Activated naive CD8-positive, alpha-beta T cell treated with anti-CD3 and anti-CD28 coated beads, Interleukin-2, amount 50 U/mL, for 24 hours (primary cell): Measurements from ENCODE around the gene HERC3.

Experiments
- ATAC-seq: fragments of 150-1000 bp; cut with Tn5 transposase; one replicate; pipeline ENCODE4 v1.10.0; 2021
- DNase-seq: peaks from one replicate; pipeline ENCODE4 v3.0.0; 2021
- H3K27ac Mint-ChIP-seq: one replicate; pipeline ENCODE4 v1.8.0; 2021; ENCODE audit warnings: mild to moderate bottlenecking, mixed read lengths
- H3K27me3 Mint-ChIP-seq: one replicate; pipeline ENCODE4 v1.8.0; 2021; ENCODE audit warnings: mixed read lengths
- H3K36me3 Mint-ChIP-seq: one replicate; pipeline ENCODE4 v1.8.0; 2021; ENCODE audit warnings: low read depth, mixed read lengths
- H3K4me1 Mint-ChIP-seq: one replicate; pipeline ENCODE4 v1.8.0; 2021; ENCODE audit warnings: mixed read lengths
- H3K4me3 Mint-ChIP-seq: one replicate; pipeline ENCODE4 v1.8.0; 2021; ENCODE audit warnings: mild to moderate bottlenecking, moderate library complexity, mixed read lengths
- H3K9me3 Mint-ChIP-seq: one replicate; pipeline ENCODE4 v1.8.0; 2021; ENCODE audit warnings: mixed read lengths

Gene HERC3

DNA sequence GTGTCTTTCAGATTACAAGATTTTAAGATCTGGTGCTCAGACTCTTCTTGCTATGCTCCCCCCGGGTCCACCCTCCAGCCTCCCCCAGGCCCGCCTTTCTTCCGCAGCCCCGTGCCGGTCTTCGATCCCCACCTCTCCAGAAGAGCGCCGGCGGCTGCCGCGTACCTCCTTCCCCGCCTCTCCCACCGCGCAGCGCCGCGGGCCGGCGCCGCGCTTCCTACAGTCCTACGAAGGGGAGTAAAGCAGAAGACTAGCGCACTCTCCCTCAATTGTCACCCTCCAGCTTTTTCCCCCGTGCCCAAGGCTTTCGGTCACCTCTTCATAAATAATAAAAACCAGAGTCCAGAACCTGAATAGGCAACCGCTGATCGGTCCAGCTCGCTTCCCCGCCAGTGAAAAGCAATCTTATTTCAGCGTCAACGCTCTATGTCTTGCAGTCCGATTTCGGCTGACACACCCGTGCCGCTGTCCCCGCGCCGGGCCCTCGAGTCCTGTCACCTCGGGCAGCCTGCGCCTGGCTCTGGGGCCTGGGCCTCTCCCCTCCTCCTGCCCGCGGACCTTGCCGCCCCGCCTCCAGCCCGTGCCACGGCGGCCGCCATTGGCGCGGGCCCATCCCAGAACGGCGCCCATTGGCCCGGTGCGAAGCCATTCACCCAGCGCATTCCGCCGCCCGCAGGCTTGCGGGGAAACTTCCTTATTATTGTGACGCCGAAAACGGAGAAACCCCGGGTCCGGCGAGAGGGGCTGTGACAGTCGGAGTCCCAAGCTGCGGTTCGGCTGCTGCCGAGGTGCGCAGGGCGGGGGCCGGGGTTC lies at the start of gene HERC3:
Gene HERC3, plus strand, starts transcription at position 694 of the 813 bp plus-strand sequence. CDS start 13,344 bp downstream, outside the sequence.
- Mint-ChIP-seq H3K9me3 (no peaks in the 10 kb centered on the region), H3K27me3 (no peaks in the 10 kb centered on the region), H3K4me3 (peak within 1 kb of the TSS; percentile 87), H3K36me3 (peaks cover 2% of the 10 kb centered on the region), H3K27ac (peak within 1 kb of the TSS; percentile 88), H3K4me1 (peaks cover 46% of the 10 kb centered on the region)
- ATAC-seq (peak; percentile 95), DNase-seq (peak; percentile 89)

DNA sequence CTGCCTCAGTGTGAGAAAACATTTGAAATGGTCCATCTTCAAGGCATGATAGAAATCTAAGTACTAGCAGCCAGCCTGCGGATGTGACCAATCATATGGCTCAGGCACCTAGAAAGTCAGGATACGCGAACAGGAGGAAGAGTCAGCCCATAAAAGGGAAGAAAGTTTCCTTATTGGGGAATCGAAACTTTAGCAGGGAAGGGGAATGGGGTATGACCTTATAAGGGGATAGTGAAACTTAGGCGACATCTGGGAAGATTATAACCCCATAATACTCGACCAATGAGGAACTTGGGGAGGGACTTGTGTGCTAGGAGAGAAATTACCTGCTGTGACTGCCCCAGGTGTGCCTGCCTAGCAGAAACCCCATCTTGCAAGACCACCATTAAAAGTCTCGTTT lies 42.5 kb upstream of the HERC3 start:
- no peaks in the 10 kb centered on the region for H3K9me3 Mint-ChIP-seq
- ATAC-seq: no peak

DNA sequence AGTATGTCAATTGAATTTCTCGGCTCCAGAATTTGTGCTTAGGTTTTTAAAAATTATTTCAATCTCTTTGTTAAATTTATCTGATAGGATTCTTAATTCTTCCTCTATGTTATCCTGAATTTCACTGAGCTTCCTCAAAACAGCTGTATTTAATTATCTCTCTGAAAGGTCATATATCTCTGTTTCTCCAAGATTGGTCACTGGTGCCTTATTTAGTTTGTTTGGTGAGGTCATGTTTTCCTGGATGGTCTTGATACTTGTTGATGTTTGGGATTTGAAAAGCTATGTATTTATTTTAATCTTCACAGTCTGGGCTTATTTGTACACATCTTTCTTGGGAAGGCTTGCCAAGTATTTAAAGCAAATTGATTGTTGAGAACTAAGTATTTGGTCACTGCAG lies 24.7 kb upstream of the HERC3 start:
- DNase-seq (no peak), ATAC-seq (no peak)
- Mint-ChIP-seq H3K4me3 (no peak overlapping the region), H3K27ac (no peak overlapping the region), H3K36me3 (no peaks in the 10 kb centered on the region), H3K4me1 (no peaks in the 10 kb centered on the region), H3K9me3 (no peaks in the 10 kb centered on the region), H3K27me3 (peaks cover 5% of the 10 kb centered on the region)

More for the DNA sequence above, 42.5 kb upstream of the HERC3 start:
- DNase-seq: no peak
- Mint-ChIP-seq H3K4me3 (no peak overlapping the region), H3K36me3 (no peaks in the 10 kb centered on the region), H3K4me1 (no peaks in the 10 kb centered on the region), H3K27ac (no peak overlapping the region), H3K27me3 (no peaks in the 10 kb centered on the region)

DNA sequence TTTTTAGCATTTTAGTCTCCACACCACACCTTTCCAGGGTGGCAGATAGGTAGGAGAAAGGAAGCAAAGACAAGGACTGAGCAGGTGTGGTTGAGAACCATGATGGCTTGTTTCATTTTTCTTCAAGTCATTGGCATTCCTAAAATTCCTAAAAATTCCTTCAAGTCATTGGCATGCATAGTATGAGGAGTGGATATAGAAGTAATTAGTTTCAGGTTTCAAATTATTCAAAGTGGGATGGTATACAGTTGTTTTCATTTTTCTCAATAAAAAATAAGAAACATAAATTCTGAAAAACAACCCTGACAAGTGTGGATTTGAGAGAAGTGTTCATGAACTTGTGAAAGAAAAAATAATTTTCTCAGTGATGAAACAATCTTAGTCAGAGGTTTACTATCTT lies 22.3 kb upstream of the HERC3 start:
- Mint-ChIP-seq H3K4me3 (no peak overlapping the region), H3K36me3 (no peaks in the 10 kb centered on the region), H3K4me1 (no peaks in the 10 kb centered on the region), H3K9me3 (no peaks in the 10 kb centered on the region), H3K27me3 (peaks cover 5% of the 10 kb centered on the region), H3K27ac (no peak overlapping the region)
- no peak for ATAC-seq
- no peak for DNase-seq

DNA sequence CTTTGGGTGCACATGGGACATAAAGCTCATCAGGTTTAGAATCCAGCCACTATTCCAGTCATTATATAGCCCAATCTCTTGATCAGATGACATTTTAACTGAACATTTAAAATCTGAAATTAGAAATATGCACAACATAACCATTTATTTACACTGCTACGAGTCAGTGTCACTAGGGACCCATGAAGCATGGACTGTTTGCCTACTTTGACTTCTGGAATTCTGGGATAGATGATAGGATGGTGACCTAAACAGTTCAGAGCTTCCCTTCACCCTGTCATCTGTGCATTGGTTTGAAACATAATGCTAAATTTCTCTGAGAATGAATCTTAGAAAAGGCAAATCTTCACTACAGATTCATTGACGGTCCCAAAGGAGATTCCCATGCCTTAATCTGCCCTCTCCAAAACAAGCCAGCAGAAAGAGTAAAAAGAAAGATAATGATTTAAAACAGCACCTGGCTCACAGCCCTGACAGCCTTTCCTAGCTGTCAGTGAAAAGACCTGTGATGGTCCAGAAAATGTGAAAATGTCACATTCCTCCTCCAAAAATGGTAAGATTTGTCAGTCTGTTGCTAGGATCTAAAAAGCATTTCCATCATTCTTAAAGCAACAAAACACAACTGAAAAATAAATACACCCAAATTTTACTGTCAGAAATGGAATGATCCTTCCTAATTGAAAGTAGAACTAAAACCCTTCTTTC lies 18.9 kb upstream of the HERC3 start:
- no peak for DNase-seq

DNA sequence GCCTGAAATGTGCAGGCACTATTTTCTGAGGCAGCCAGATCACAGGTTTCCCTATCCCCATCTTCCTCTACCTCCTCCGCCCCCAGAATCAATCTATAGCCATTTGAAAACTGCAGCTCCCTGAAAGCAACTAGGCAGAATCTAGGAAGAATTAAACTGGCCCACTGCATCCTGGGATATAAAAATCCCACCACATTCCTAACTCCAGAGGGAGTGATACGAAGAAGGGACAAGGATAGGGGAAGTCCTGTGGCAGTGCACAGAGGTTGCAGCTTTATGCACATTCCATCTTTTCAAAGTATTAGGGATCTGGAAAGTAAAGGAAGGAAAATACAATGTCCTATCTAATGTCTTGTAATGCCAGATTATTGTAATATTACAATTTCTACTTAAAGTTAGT lies 18.3 kb upstream of the HERC3 start:
- Mint-ChIP-seq H3K4me3 (no peak overlapping the region), H3K36me3 (no peaks in the 10 kb centered on the region), H3K4me1 (no peaks in the 10 kb centered on the region), H3K9me3 (no peaks in the 10 kb centered on the region), H3K27ac (no peak overlapping the region), H3K27me3 (peaks cover 3% of the 10 kb centered on the region)
- DNase-seq (no peak), ATAC-seq (no peak)

More for the DNA sequence above, 18.9 kb upstream of the HERC3 start:
- Mint-ChIP-seq H3K4me3 (no peak overlapping the region), H3K27me3 (peaks cover 3% of the 10 kb centered on the region), H3K4me1 (no peaks in the 10 kb centered on the region), H3K36me3 (no peaks in the 10 kb centered on the region), H3K27ac (no peak overlapping the region), H3K9me3 (no peaks in the 10 kb centered on the region)
- ATAC-seq: no peak

DNA sequence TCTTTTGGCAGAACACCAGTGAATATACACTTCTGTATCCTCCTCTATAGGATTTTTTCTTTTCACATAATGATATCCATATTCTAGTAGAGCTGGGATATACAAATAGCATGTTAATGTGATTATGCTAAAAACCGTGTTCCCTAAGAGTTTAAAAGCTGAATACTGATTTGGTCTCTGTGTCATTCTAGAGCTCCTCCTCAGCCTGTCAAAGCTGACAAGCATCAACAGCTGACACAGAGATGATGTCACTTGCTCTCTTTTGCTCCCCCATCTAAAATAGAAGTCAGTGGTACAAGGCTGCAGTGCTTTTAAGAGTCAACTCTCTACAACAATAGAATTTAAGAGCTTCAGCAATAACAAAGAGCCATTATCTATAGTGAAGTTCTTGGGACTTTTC lies 17.1 kb upstream of the HERC3 start:
- H3K27ac Mint-ChIP-seq: no peak overlapping the region
- no peaks in the 10 kb centered on the region for H3K9me3 Mint-ChIP-seq

DNA sequence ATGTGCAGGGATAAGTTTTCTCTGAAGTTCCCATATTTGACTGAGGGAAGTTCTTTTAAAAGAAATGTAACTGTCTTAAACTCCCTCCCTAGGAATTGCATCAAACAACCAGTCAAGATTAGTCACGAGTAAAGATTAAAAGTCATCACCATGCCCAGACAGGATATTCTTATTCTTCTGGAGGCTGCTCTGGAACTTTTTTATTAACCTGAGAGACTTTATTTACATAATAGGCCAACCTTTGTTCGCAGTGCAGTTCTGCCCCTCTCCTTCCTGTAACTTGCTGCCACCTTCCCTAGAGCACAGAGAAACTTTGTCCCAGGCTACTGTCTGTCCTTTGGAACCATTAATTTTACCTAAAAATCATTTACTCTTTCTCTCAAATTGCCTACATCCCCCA lies 9.8 kb upstream of the HERC3 start:
- Mint-ChIP-seq H3K9me3 (no peaks in the 10 kb centered on the region), H3K4me1 (no peaks in the 10 kb centered on the region), H3K36me3 (no peaks in the 10 kb centered on the region), H3K27ac (no peak overlapping the region), H3K27me3 (no peaks in the 10 kb centered on the region), H3K4me3 (no peak overlapping the region)
- no peak for ATAC-seq
- DNase-seq: no peak

More for the DNA sequence above, 17.1 kb upstream of the HERC3 start:
- Mint-ChIP-seq H3K4me3 (no peak overlapping the region), H3K36me3 (no peaks in the 10 kb centered on the region), H3K27me3 (no peaks in the 10 kb centered on the region), H3K4me1 (no peaks in the 10 kb centered on the region)
- no peak for ATAC-seq
- no peak for DNase-seq

DNA sequence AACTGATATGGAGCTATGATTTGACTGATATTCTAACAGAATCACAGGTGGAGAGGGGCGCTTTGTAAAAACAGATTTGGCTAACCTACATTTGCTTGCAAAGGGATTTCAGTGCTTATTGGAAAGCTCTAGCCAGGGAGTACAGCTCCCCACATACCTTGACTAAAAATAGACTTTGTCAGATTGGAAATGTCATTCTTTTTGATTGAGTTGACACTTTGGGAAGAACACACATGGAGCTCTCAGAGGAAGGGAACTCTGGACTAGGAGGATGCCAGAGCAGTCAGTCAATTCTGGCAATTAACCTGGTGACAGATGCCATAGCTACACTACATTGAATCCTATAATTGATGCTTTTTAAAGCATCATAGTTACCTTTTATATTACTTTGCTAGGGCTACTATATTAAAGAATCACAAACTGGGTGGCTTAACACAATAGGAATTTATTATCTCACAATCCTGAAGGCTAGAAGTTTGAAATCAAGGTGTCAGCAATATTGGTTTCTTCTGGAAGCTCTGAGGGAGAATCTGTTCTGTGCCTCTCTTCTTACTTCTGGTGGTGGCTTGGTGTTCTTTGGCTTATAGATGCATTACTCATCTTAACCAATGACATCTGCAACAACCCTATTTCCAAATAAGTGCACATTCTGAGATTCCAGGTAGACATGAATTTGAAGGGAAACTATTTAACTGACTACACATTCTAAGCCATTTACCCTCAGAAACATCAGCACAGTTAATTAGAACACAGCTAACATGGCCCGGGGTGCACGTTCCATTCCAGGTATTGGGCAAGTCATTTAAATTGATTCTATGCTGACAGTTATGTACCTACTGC lies 8.4 kb upstream of the HERC3 start:
- Mint-ChIP-seq H3K4me1 (no peaks in the 10 kb centered on the region), H3K9me3 (no peaks in the 10 kb centered on the region), H3K27ac (no peak overlapping the region), H3K36me3 (no peaks in the 10 kb centered on the region), H3K4me3 (no peak overlapping the region), H3K27me3 (no peaks in the 10 kb centered on the region)
- no peak for DNase-seq
- peak; percentile 10 for ATAC-seq

DNA sequence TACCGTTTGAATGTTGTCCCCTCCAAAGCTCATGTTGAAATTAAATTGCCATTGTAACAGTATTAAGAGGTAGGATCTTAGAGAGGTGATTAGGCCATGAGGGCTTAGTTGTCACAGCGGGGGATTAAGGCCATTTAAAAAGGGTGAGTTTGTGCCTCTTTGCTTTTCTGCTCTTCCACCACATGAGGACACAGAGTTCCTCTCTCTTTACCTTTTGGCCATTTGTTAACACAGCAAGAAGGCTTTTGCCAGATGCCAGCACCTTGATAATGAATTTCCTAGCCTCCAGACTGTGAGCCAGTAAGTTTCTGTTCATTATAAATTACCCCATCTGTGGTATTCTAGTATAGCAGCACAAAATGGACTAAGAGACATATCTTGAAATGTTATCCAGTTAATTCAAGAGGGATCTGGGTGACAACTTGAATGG lies 7.8 kb upstream of the HERC3 start:
- DNase-seq: no peak
- Mint-ChIP-seq H3K27ac (no peak overlapping the region), H3K27me3 (no peaks in the 10 kb centered on the region), H3K36me3 (no peaks in the 10 kb centered on the region), H3K4me1 (no peaks in the 10 kb centered on the region), H3K4me3 (no peak overlapping the region), H3K9me3 (no peaks in the 10 kb centered on the region)
- no peak for ATAC-seq

DNA sequence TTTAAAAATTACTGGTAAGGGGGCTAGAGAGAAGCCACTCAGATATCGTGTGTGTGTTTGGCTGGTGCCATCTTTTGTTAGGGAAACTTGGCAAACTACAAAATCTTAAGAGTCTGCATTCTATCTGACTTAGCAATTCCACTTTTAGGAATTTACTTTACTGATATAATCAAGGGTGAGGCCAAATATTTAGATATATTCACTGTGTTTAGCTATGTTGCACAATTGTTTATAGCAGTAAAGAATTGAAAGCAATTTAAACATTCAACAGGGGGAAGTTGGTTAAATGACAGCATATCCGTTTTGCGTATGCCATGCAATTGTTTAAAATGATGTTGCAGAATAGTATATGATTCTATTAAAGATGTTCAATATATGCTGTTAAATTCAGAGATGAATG lies 6.4 kb upstream of the HERC3 start:
- H3K36me3 Mint-ChIP-seq: no peaks in the 10 kb centered on the region
- DNase-seq: no peak
- no peak for ATAC-seq
- H3K9me3 Mint-ChIP-seq: no peaks in the 10 kb centered on the region
- no peaks in the 10 kb centered on the region for H3K4me1 Mint-ChIP-seq
- H3K27me3 Mint-ChIP-seq: no peaks in the 10 kb centered on the region
- H3K4me3 Mint-ChIP-seq: no peak overlapping the region
- no peak overlapping the region for H3K27ac Mint-ChIP-seq

DNA sequence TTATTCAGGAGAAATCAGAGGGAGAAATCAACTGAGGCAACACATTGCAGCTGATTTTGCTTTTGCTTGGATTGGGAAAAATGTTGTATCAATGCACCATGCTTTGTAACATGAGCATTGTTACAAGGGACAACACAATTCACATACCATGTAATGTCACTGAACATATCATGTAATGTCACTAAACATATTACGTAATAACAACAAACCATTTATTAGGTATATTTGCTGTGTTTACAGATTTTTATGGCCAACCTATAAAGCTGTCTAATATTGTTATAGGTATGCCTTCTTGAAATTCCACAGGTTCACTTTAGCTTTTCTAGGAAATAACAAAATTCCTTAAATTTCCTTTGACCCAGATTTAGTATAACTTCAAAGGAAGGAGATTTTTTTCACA lies 5.0 kb upstream of the HERC3 start:
- ATAC-seq: no peak
- Mint-ChIP-seq H3K27ac (no peak overlapping the region), H3K36me3 (no peaks in the 10 kb centered on the region), H3K27me3 (no peaks in the 10 kb centered on the region), H3K9me3 (no peaks in the 10 kb centered on the region), H3K4me1 (peaks cover 11% of the 10 kb centered on the region), H3K4me3 (no peak overlapping the region)
- no peak for DNase-seq

DNA sequence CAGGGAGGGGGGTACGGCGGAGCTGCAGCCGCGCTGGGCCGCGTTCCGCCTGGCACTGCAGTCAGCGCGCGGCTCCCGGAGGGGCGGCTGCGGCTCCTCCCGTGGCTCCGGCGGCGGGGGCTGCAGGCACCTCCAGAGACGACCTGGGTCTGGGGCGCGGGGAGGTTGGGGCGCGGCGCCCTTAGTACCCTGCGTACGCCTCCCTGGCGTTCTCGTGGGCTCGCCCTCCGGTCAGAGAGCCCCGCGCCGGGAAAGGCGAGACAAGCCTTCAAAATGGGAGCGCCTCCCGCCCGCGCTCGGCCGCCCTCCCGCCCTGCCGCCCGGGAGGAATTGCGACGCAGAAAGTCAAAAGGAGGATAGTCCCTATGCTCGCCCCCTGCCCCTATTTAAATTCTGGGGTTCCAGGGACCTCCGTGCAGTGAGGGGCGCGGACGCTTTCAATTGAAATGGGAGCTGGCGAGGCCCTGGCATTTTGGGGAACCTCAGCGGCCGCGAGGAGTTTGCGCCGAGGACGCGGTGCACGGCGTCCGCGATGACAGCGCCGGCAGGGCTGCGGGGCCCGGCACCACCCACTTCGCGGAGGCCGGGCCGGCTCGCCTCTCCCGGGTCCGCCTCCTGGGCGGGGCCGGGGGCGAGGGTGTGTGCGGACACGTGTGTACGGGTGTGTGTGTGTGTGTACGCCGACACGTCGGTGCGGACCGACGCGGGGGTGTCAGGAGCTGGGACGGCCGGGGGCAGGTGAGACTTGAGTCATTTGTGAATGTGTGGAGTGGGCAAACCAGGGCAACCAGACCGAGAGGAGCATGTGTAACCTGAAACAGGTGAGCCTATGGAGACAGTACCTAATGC lies 544 bp downstream of the HERC3 start:
- ATAC-seq: peak; percentile 81
- Mint-ChIP-seq H3K9me3 (no peaks in the 10 kb centered on the region), H3K4me3 (peak overlapping the region; percentile 87), H3K27ac (peak overlapping the region; percentile 88), H3K36me3 (peaks cover 5% of the 10 kb centered on the region), H3K27me3 (no peaks in the 10 kb centered on the region), H3K4me1 (peaks cover 51% of the 10 kb centered on the region)
- DNase-seq: peak; percentile 87
